Esophagus mucosa (tissue), 1 donor: ENCODE data around the gene STRN3. TPM values are rescaled to one million over a fixed set of nuclear protein-coding genes. Genes with fewer than 3 reads are reported as not detected.
"Not testable (repeated sequence)": the region's sequence is repeated elsewhere in the genome, so short reads cannot be mapped to it uniquely, and the experiment has no call there.

ENCODE experiments used
- ATAC-seq: fragments of 200-7000 bp; cut with Tn5 transposase; one replicate; pipeline ENCODE4 v1.9.1; 2020
- total RNA-seq: library from RNA; stranded (reverse); gene quantifications from one replicate; pipeline ENCODE4 v1.2.4, GENCODE V29; 2023
- donor health status: DM: yes; HTN: yes; CAD: no.

The STRN3 gene
- total RNA-seq, 1 donor from 2014 or later, result 24.5 TPM

- ATAC-seq, result no peak
Observed at GRCh38 chr14:31000629-31001338, 25.4 kb downstream of the STRN3 start.

GRCh38 chr14:30999038-30999773 is 27.0 kb downstream of the STRN3 start:
- no peak for ATAC-seq

- peak; percentile 63 for ATAC-seq
Observed at GRCh38 chr14:30998100-30998706, 28.0 kb downstream of the STRN3 start.

GRCh38 chr14:30996892-30997659 is 29.1 kb downstream of the STRN3 start:
- ATAC-seq, result no peak

GRCh38 chr14:30995689-30996088 is 30.5 kb downstream of the STRN3 start:
- no peak for ATAC-seq

GRCh38 chr14:30994681-30995620 is 31.2 kb downstream of the STRN3 start:
- ATAC-seq, result no peak

GRCh38 chr14:30993071-30993470 is 33.1 kb downstream of the STRN3 start:
- no peak for ATAC-seq

GRCh38 chr14:30991408-30991807 is 34.8 kb downstream of the STRN3 start:
- ATAC-seq, result no peak

GRCh38 chr14:30990770-30991169 is 35.4 kb downstream of the STRN3 start:
- no peak for ATAC-seq

- ATAC-seq, result no peak
Observed at GRCh38 chr14:30988509-30988908, 37.7 kb downstream of the STRN3 start.

- ATAC-seq, result no peak
Observed at GRCh38 chr14:30985796-30986195, 40.4 kb downstream of the STRN3 start.

GRCh38 chr14:30983858-30984257 is 42.3 kb downstream of the STRN3 start:
- ATAC-seq, result no peak

GRCh38 chr14:30982533-30982932 is 43.6 kb downstream of the STRN3 start:
- ATAC-seq, result no peak

- ATAC-seq, result no peak
Observed at GRCh38 chr14:30980980-30981379, 45.2 kb downstream of the STRN3 start.

GRCh38 chr14:30980106-30980704 is 46.0 kb downstream of the STRN3 start:
- ATAC-seq, result peak; percentile 80

GRCh38 chr14:30977752-30978151 is 48.4 kb downstream of the STRN3 start:
- no peak for ATAC-seq

GRCh38 chr14:30974628-30975027 is 51.6 kb downstream of the STRN3 start:
- no peak for ATAC-seq

GRCh38 chr14:30972882-30973582 is 53.1 kb downstream of the STRN3 start:
- no peak for ATAC-seq

- ATAC-seq, result not testable (repeated sequence)
Observed at GRCh38 chr14:30972036-30972732, 54.0 kb downstream of the STRN3 start.

GRCh38 chr14:30971586-30971985 is 54.6 kb downstream of the STRN3 start:
- ATAC-seq, result no peak
